ENCODE results near the gene KLHL21.

The KLHL21 gene

DNA sequence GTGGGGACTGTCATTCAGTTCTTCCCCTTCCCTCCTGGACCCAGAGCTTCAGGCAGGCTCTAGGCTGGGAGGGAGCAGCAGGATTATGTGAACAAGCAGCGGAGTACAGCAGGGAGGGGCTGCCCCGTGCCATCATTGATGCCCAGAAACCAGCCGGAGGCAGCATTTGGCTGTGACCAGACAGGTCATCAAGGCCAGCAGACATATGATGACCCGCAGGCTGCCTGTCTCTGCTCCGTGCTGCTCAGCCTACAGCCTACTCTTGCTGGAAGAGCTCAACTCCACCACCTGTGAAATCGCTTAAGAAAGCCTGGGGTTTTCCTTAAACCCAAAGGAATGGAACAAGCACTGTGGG lies 4.9 kb downstream of the KLHL21 start:
- TF ChIP-seq, protein P1, sequence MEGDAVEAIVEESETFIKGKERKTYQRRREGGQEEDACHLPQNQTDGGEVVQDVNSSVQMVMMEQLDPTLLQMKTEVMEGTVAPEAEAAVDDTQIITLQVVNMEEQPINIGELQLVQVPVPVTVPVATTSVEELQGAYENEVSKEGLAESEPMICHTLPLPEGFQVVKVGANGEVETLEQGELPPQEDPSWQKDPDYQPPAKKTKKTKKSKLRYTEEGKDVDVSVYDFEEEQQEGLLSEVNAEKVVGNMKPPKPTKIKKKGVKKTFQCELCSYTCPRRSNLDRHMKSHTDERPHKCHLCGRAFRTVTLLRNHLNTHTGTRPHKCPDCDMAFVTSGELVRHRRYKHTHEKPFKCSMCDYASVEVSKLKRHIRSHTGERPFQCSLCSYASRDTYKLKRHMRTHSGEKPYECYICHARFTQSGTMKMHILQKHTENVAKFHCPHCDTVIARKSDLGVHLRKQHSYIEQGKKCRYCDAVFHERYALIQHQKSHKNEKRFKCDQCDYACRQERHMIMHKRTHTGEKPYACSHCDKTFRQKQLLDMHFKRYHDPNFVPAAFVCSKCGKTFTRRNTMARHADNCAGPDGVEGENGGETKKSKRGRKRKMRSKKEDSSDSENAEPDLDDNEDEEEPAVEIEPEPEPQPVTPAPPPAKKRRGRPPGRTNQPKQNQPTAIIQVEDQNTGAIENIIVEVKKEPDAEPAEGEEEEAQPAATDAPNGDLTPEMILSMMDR (IDR thresholded peaks at IDR 0.05; ENCODE audit: insufficient read depth, missing control alignments): no peak
- DNase-seq (ENCODE audit: insufficient read length, low spot score) (no peak), FAIRE-seq (no peak)

DNA sequence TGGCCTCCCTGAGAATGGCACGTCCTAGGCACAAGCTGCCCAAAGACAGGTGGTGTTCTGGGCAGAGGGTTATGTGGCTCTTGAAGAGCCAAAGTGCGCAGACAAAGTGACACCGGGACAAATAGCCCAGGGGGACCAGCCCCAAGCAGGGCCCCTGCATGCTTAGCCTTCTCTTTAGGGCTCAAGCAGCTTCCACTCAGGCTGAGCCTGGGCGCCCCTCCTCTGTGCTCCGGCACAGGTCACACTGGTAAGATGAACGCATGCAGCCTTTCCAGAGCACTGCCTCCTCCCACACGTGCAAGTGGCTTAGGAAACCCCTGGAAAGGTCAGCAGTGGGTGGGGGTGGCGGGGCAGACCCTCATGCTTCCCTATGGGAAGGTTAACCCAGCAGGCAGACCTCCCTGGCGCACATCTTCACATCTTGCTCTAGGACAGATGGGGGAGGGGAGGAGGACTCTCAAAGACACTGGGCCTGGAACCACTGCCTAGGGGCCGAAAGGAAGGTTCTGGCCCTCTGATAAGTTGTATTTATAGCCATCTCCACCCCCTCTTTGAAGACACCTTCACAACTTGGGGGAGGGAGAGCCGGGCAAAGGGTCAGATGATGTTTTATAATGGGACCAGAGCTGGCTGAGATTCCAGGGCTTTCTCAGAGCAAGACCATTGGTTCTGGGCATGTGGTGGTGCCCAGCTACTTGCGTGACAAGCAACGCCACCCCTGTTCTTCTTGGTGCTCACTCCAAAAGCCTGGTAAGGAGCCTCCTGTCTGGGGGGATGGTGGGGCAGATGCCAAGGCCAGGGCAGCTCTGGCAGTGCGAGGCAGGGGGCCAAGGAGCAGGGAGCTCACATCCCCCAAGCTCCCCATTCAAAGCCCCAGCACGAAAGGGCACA lies 5.5 kb downstream of the KLHL21 start:
- DNase-seq (ENCODE audit: insufficient read length, low spot score) (no peak), FAIRE-seq (no peak)
- TF ChIP-seq, protein P1 (IDR thresholded peaks at IDR 0.05; ENCODE audit: insufficient read depth, missing control alignments): no peak

DNA sequence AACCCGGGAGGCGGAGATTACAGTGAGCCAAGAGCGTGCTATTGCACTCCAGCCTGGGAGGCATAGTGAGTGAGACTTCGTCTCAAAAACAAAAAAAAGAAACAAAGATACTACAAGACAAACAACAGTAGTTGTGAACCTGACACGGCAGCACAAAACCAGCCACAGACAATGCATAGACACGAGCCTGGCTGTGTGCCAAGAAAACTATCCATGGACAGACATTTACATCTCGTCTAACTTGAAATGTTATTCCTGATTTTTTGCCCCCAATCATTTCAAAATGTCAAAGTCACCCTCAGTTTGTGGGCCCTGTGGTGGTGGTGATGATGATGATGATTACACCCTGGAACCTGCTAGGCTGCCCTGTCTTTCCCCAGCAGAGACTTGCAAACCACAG lies 6.3 kb downstream of the KLHL21 start:
- TF ChIP-seq, protein P1 (IDR thresholded peaks at IDR 0.05; ENCODE audit: insufficient read depth, missing control alignments): no peak
- DNase-seq (ENCODE audit: insufficient read length, low spot score) (no peak), FAIRE-seq (no peak)

DNA sequence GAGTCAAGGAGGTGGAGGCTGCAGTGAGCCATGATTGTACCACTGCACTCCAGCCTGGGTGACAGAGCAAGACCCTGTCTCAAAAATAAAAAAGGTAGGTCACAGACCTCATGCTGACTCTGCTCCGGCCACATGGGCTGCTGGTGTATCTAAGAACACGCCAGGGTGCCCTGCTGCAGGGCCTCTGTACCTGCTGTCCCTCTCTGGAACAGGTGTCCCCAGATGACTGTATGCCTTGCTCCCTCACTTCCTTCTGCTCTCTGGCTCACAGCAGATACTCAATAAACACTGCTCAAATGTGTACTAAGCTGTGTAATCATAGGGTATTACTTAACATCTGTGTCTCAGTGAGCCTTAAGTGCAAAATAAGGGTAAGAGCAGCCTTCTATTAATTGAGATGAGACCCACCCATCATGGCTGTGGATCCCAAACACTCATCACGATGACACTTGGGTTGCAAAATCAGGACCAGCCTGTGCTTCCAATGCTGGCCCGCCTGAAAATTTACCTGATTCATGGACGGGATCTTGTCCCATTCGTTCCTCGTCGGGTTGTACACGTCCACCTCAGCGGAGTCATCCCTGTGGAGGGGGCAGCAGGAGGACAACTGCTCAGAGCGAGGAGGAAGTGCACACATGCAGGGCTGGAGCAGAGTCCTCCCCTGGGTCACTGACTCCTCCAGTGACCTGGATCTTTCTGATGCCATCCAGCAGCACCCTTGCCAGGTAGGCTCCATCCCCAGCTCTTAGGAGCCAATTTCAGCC lies 7.5 kb downstream of the KLHL21 start:
- FAIRE-seq (no peak), DNase-seq (ENCODE audit: insufficient read length, low spot score) (no peak)
- TF ChIP-seq, protein P1 (IDR thresholded peaks at IDR 0.05; ENCODE audit: insufficient read depth, missing control alignments): no peak

DNA sequence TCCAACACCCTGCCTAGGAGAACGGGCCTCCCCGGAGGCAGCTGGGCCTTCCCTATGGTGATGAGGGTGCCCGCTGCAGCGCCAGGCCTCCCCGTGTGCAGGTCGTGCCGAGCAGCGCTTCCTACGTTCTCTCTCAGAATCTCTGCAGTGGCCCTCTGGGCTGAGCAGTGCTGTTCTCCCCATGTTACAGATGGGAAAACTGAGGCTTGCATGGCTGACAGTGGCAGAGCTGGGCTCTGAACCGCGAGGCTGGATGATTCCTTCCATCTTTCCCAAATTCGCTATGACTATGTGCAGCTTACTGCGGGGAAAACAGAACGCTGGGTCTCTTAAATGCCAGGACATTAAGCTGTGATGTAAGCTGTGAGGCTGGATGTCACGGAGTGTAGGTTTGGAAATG lies 8.9 kb downstream of the KLHL21 start:
- FAIRE-seq: no peak
- TF ChIP-seq, protein P1 (IDR thresholded peaks at IDR 0.05; ENCODE audit: insufficient read depth, missing control alignments): no peak
- DNase-seq (ENCODE audit: insufficient read length, low spot score): no peak

DNA sequence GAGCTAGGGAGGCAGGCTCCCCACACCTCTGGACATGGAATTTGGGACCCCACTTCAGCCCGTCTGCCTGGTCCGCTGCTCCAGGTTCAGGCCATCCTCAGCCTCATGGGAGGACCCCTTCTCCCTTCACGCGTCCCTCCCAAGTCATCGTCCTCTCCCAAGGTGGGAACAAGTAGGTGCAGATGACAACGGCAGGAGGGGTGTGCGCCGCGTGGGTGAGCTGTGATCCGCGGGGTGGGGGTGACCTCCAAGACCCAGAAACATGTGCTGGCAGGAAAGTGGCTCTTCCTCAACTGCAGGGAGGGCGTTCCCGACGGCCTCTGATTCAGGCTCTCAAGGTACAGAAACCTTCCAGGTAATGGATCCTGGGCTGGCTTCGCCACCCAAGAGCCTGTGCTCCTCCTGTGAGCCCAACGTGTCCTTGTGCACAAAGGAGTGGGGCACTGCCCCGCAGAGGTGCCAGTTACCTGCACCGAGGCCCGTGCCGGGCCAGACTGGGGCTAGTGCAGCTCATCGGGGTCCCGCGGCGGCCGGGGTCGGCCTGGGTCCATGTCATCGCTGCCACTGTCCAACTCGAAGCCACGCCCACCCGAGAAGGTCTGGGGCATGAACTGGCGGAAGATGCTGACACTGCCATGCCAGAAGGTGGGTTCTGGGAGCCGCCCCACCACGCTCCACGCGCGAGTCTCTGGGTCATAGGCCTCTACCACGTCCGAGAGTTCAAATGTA lies 9.6 kb downstream of the KLHL21 start:
- TF ChIP-seq, protein P1 (IDR thresholded peaks at IDR 0.05; ENCODE audit: insufficient read depth, missing control alignments): no peak
- FAIRE-seq (no peak), DNase-seq (ENCODE audit: insufficient read length, low spot score) (no peak)

Measured in D721Med (cell line).